K562 (cell line): Measurements from ENCODE around the gene DMWD.

ENCODE experiments used
- BACH1 ChIP-seq: fragments of 200-800 bp; sonication (Bioruptor generic); IDR thresholded peaks from 2 replicates; pipeline ENCODE4 v1.6.1; 2016; ENCODE audit warnings: missing genetic modification characterization, missing compliant biosample characterization
- CTCF ChIP-seq, 3 experiments: IDR thresholded peaks in 2 of 3; conservative IDR thresholded peaks in 1 of 3; 2 replicates each; pipeline ENCODE4 v1.5.1; 2011 to 2012; ENCODE audit warnings: low read length in 3 of 3, mild to moderate bottlenecking in 3 of 3, control low read depth in 2 of 3, improper control_type of control experiment in 1 of 3, inconsistent platforms in 1 of 3, low read depth in 1 of 3, mixed read lengths in 1 of 3, moderate library complexity in 1 of 3; ENCODE audit not compliant: insufficient read depth in 2 of 3
- EGR1 ChIP-seq: fragments of 450-650 bp; conservative IDR thresholded peaks from 2 replicates; pipeline ENCODE4 v1.6.1; 2017; ENCODE audit warnings: mild to moderate bottlenecking
- PREB ChIP-seq: sonication (generic); formaldehyde crosslinking; IDR thresholded peaks from 2 replicates; pipeline ENCODE4 v1.8.1; 2023; ENCODE audit warnings: mild to moderate bottlenecking, missing genetic modification reagents
- RFX5 ChIP-seq: IDR thresholded peaks from 2 replicates; pipeline ENCODE4 v1.6.1; 2011; ENCODE audit warnings: low read depth, mild to moderate bottlenecking, improper control_type of control experiment, low read length
- SMAD1 ChIP-seq: fragments of 150-350 bp; IDR thresholded peaks from 2 replicates; pipeline ENCODE4 v1.6.1; 2014; ENCODE audit warnings: low read length, low read depth; ENCODE audit not compliant: partially characterized antibody
- TCF7 ChIP-seq: sonication (generic); IDR thresholded peaks from 2 replicates; pipeline ENCODE4 v1.6.1; 2016; ENCODE audit warnings: antibody characterized with exemption, borderline replicate concordance
- YY1 ChIP-seq, 3 experiments: IDR thresholded peaks; 2 replicates each; pipeline ENCODE4 v1.6.1; 2011; ENCODE audit warnings: low read length in 2 of 3, mild to moderate bottlenecking in 2 of 3, moderate library complexity in 2 of 3, borderline replicate concordance in 1 of 3, control low read depth in 1 of 3, low read depth in 1 of 3; ENCODE audit not compliant: insufficient read depth in 3 of 3, insufficient replicate concordance in 2 of 3, control insufficient read depth in 1 of 3, insufficient read length in 1 of 3; ENCODE audit errors: extremely low read depth in 1 of 3
- ZNF121 ChIP-seq: sonication (generic); formaldehyde crosslinking; conservative IDR thresholded peaks from 2 replicates; pipeline ENCODE4 v1.8.0; 2022; ENCODE audit warnings: missing genetic modification reagents
- ZNF3 ChIP-seq: fragments of 250-450 bp; sonication (Bioruptor Pico); IDR thresholded peaks from 2 replicates; pipeline ENCODE4 v1.5.0; 2021; ENCODE audit warnings: mild to moderate bottlenecking, moderate library complexity
- ZNF311 ChIP-seq: fragments of 250-450 bp; sonication (Bioruptor Pico); IDR thresholded peaks from 2 replicates; pipeline ENCODE4 v1.4.0; 2020; ENCODE audit warnings: mild to moderate bottlenecking, moderate library complexity
- ZNF431 ChIP-seq: sonication (generic); formaldehyde crosslinking; IDR thresholded peaks from 2 replicates; pipeline ENCODE4 v1.8.0; 2022; ENCODE audit warnings: mild to moderate bottlenecking, missing genetic modification reagents
- TF ChIP-seq, protein P1 (sequence below), 2 experiments: fragments of 150-350 bp in 1 of 2; IDR thresholded peaks; 2 replicates each; pipeline ENCODE4 v1.6.1; 2012 to 2016; ENCODE audit warnings: low read depth in 2 of 2, low read length in 2 of 2, mild to moderate bottlenecking in 1 of 2, moderate library complexity in 1 of 2

- no peak for TF ChIP-seq ZNF311 (CRISPR knock-in tag)
- TF ChIP-seq CTCF (IDR thresholded peaks at IDR 0.05 in 2 of 3, conservative IDR thresholded peaks at IDR 0.05 in 1 of 3; ENCODE audit: insufficient read depth in 2 of 3, low read depth in 1 of 3, low read length in 3 of 3), result no peak
- TF ChIP-seq ZNF121, result no peak
- TF ChIP-seq, protein P1, sequence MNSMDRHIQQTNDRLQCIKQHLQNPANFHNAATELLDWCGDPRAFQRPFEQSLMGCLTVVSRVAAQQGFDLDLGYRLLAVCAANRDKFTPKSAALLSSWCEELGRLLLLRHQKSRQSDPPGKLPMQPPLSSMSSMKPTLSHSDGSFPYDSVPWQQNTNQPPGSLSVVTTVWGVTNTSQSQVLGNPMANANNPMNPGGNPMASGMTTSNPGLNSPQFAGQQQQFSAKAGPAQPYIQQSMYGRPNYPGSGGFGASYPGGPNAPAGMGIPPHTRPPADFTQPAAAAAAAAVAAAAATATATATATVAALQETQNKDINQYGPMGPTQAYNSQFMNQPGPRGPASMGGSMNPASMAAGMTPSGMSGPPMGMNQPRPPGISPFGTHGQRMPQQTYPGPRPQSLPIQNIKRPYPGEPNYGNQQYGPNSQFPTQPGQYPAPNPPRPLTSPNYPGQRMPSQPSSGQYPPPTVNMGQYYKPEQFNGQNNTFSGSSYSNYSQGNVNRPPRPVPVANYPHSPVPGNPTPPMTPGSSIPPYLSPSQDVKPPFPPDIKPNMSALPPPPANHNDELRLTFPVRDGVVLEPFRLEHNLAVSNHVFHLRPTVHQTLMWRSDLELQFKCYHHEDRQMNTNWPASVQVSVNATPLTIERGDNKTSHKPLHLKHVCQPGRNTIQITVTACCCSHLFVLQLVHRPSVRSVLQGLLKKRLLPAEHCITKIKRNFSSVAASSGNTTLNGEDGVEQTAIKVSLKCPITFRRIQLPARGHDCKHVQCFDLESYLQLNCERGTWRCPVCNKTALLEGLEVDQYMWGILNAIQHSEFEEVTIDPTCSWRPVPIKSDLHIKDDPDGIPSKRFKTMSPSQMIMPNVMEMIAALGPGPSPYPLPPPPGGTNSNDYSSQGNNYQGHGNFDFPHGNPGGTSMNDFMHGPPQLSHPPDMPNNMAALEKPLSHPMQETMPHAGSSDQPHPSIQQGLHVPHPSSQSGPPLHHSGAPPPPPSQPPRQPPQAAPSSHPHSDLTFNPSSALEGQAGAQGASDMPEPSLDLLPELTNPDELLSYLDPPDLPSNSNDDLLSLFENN (IDR thresholded peaks at IDR 0.05; ENCODE audit: low read depth in 2 of 2, low read length in 2 of 2), result no peak
- TF ChIP-seq SMAD1, result no peak
- no peak for TF ChIP-seq BACH1 (tag)
- no peak for TF ChIP-seq YY1 (IDR thresholded peaks at IDR 0.05; ENCODE audit: borderline replicate concordance in 1 of 3, control insufficient read depth in 1 of 3, extremely low read depth in 1 of 3, insufficient read depth in 3 of 3, insufficient read length in 1 of 3, insufficient replicate concordance in 2 of 3, low read depth in 1 of 3, low read length in 2 of 3)
- no peak for TF ChIP-seq TCF7
- no peak for TF ChIP-seq EGR1
- no peak for TF ChIP-seq ZNF3
- TF ChIP-seq PREB, result no peak
- no peak for TF ChIP-seq RFX5
- no peak for TF ChIP-seq ZNF431 (CRISPR knock-in tag)
Measured at GRCh38 chr19:45822716-45823115, 30.1 kb upstream of the DMWD start.
